WERI-Rb-1 (cell line): ENCODE data around the gene MICALL2.
A peak's percentile ranks its signal among the peaks of the same experiment; 100 is the strongest.

Experiments used
- DNase-seq: peaks from one replicate; pipeline ENCODE4 v3.0.0-alpha.2; 2020
- H3K27ac ChIP-seq: fragments of 250-450 bp; sonication (Bioruptor Pico); 2 replicates; pipeline ENCODE4 v1.5.1; 2020; ENCODE audit warnings: mild to moderate bottlenecking, moderate library complexity
- H3K27me3 ChIP-seq: fragments of 250-450 bp; sonication (Bioruptor Pico); 2 replicates; pipeline ENCODE4 v1.5.1; 2021; ENCODE audit warnings: mild to moderate bottlenecking, low read depth, moderate library complexity; ENCODE audit not compliant: insufficient read depth, severe bottlenecking
- H3K36me3 ChIP-seq: fragments of 250-450 bp; sonication (Bioruptor Pico); 2 replicates; pipeline ENCODE4 v1.5.1; 2020; ENCODE audit warnings: mild to moderate bottlenecking, moderate library complexity
- H3K4me3 ChIP-seq: 2 replicates; pipeline ENCODE4 v1.5.1; 2011; ENCODE audit warnings: low read depth, mild to moderate bottlenecking, control low read depth, low read length
- H3K9me3 ChIP-seq: fragments of 250-450 bp; sonication (Bioruptor Pico); 2 replicates; pipeline ENCODE4 v1.5.1; 2021; ENCODE audit warnings: mild to moderate bottlenecking, moderate library complexity; ENCODE audit not compliant: severe bottlenecking
- CTCF ChIP-seq: IDR thresholded peaks from 2 replicates; pipeline ENCODE4 v1.5.1; 2011; ENCODE audit warnings: low read depth, mild to moderate bottlenecking, control low read depth, inconsistent platforms, low read length

The MICALL2 gene

GRCh38 chr7:1413936-1414639 lies 45.2 kb downstream of the MICALL2 start:
- Histone ChIP-seq H3K4me3 (no peak overlapping the region), H3K27me3 (no peaks in the 10 kb centered on the region), H3K36me3 (no peaks in the 10 kb centered on the region), H3K27ac (no peak overlapping the region), H3K9me3 (peaks cover 4% of the 10 kb centered on the region)
- no peak for DNase-seq
- no peak for TF ChIP-seq CTCF

GRCh38 chr7:1412322-1413261 lies 46.7 kb downstream of the MICALL2 start:
- no peaks in the 10 kb centered on the region for H3K27me3 ChIP-seq
- peak overlapping the region; percentile 41 for H3K27ac ChIP-seq
- TF ChIP-seq CTCF = peak; percentile 64
- DNase-seq = peak; percentile 79
- H3K36me3 ChIP-seq = no peaks in the 10 kb centered on the region
- H3K9me3 ChIP-seq = peaks cover 4% of the 10 kb centered on the region
- no peak overlapping the region for H3K4me3 ChIP-seq

- Histone ChIP-seq H3K27me3 (no peaks in the 10 kb centered on the region), H3K27ac (peak overlapping the region; percentile 74), H3K36me3 (no peaks in the 10 kb centered on the region), H3K4me3 (no peak overlapping the region), H3K9me3 (peaks cover 4% of the 10 kb centered on the region)
- TF ChIP-seq CTCF = no peak
- DNase-seq = no peak
These were observed 47.9 kb downstream of the MICALL2 start for GRCh38 chr7:1411414-1411813.

GRCh38 chr7:1410992-1411391 lies 48.3 kb downstream of the MICALL2 start:
- no peaks in the 10 kb centered on the region for H3K27me3 ChIP-seq

GRCh38 chr7:1409555-1409954 lies 49.7 kb downstream of the MICALL2 start:
- no peak for TF ChIP-seq CTCF
- Histone ChIP-seq H3K27ac (no peak overlapping the region), H3K36me3 (no peaks in the 10 kb centered on the region), H3K9me3 (peaks cover 4% of the 10 kb centered on the region), H3K27me3 (no peaks in the 10 kb centered on the region), H3K4me3 (no peak overlapping the region)
- peak; percentile 45 for DNase-seq

More at GRCh38 chr7:1410992-1411391, 48.3 kb downstream of the MICALL2 start:
- peak; percentile 85 for DNase-seq
- H3K9me3 ChIP-seq = peaks cover 4% of the 10 kb centered on the region
- TF ChIP-seq CTCF = no peak
- no peaks in the 10 kb centered on the region for H3K36me3 ChIP-seq
- no peak overlapping the region for H3K4me3 ChIP-seq
- peak overlapping the region; percentile 74 for H3K27ac ChIP-seq
